A673 (cell line): ENCODE results near the gene ZNF827. TPM values are rescaled to one million over a fixed set of nuclear protein-coding genes. Genes with fewer than 3 reads are reported as not detected.

Experiments used
- BruUV-seq: library from RNA; stranded (reverse); fragments of 400-500 nt; replicated peaks from 2 replicates; lab custom pipeline; 2021; lab: Mats Ljungman, UMichigan
- CTCF ChIA-PET: fragments of 300-600 bp; sonication (Branson Sonifier 250); formaldehyde crosslinking; loops from one replicate; lab custom pipeline; 2022; ENCODE audit warnings: antibody characterized with exemption; lab: Charles Lee
- POLR2A ChIA-PET: fragments of 300-600 bp; sonication (Branson Sonifier 250); formaldehyde crosslinking; loops from one replicate; lab custom pipeline; 2022; ENCODE audit warnings: antibody characterized with exemption; ENCODE audit not compliant: low non-redundant PET; lab: Charles Lee
- DNase-seq: peaks from one replicate; pipeline ENCODE4 v3.0.0-alpha.2; 2015; ENCODE audit warnings: low spot score
- H3K27ac ChIP-seq: fragments of 200-600 bp; sonication (generic); 2 replicates; pipeline ENCODE4 v1.5.1; 2016; ENCODE audit warnings: mixed run types, low read depth, mild to moderate bottlenecking, mixed read lengths, antibody characterized with exemption, low read length; ENCODE audit not compliant: poor library complexity, severe bottlenecking
- H3K27me3 ChIP-seq: fragments of 200-600 bp; sonication (generic); replicated peaks from 2 replicates; pipeline ENCODE4 v1.6.1; 2017; ENCODE audit warnings: mixed run types, low read depth, mild to moderate bottlenecking, mixed read lengths, antibody characterized with exemption, low read length; ENCODE audit not compliant: insufficient read depth, poor library complexity
- H3K36me3 ChIP-seq: fragments of 200-600 bp; sonication (generic); 2 replicates; pipeline ENCODE4 v1.6.1; 2016; ENCODE audit warnings: mixed run types, mild to moderate bottlenecking, mixed read lengths, antibody characterized with exemption, low read length; ENCODE audit not compliant: insufficient read depth, poor library complexity, severe bottlenecking
- H3K4me1 ChIP-seq: fragments of 200-600 bp; sonication (generic); 2 replicates; pipeline ENCODE4 v1.6.1; 2017; ENCODE audit warnings: mixed run types, mild to moderate bottlenecking, mixed read lengths, antibody characterized with exemption, low read length; ENCODE audit not compliant: insufficient read depth, poor library complexity, severe bottlenecking
- H3K4me3 ChIP-seq: fragments of 200-600 bp; sonication (generic); 2 replicates; pipeline ENCODE4 v1.5.1; 2016; ENCODE audit warnings: low read depth, mixed run types, mild to moderate bottlenecking, mixed read lengths, low read length; ENCODE audit not compliant: poor library complexity, severe bottlenecking
- H3K9me3 ChIP-seq: fragments of 200-600 bp; sonication (generic); 2 replicates; pipeline ENCODE4 v1.6.1; 2016; ENCODE audit warnings: mixed run types, low read depth, mild to moderate bottlenecking, mixed read lengths, antibody characterized with exemption, low read length; ENCODE audit not compliant: poor library complexity, severe bottlenecking
- EZH2 ChIP-seq: fragments of 200-600 bp; sonication (generic); IDR thresholded peaks from 2 replicates; pipeline ENCODE4 v1.6.1; 2017; ENCODE audit warnings: borderline replicate concordance, low read depth, mild to moderate bottlenecking, mixed read lengths, antibody characterized with exemption, low read length; ENCODE audit not compliant: poor library complexity, severe bottlenecking
- intact Hi-C: fragments of 100-400 bp; cut with micrococcal nuclease; formaldehyde crosslinking; loops from one replicate; pipeline ENCODE4 v1.10.0; 2022; ENCODE audit not compliant: unreplicated experiment
- total RNA-seq: library from RNA; stranded (reverse); gene quantifications from 2 replicates; pipeline ENCODE4 v1.2.3, GENCODE V29; 2021
- TF ChIP-seq, protein P1 (sequence below): fragments of 300-800, 200-600 bp; sonication (generic); conservative IDR thresholded peaks from 2 replicates; pipeline ENCODE4 v1.5.1; 2017; ENCODE audit warnings: low read depth, mild to moderate bottlenecking, antibody characterized with exemption, low read length, moderate library complexity, mixed read lengths

Gene ZNF827
- total RNA-seq, 1 experiment from 2014 or later: 20.0 TPM

DNA sequence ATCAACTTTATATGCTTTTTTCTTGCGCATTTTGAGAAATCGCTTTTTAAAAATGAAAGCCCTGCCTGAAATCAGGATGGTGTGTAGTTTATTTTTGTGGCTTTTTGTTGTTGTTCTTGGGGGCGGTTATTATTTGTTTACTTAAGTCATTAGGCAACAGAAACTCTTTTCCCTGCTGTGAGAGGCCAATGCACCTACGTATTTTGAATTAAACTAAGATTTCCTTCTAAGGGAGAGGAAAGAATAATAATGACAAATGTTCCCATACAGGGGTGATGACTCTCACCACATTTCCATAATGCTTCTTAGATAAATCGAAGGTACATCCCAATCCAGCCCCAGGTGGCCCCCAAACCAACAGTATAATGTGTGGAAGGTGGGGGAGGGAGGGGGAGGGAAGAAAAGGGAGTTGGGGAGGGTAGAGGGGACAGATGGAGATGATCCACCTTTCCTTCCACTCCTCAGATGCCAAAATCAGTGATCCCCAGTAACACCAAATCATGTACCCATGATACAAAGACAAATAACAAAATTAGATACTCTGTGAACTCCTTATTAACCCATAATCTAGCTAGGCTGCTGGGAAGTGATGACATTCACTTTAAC, 39.6 kb downstream of the ZNF827 start:
- H3K27me3 ChIP-seq: no peaks in the 10 kb centered on the region
- ChIA-PET POLR2A (no interaction called here), CTCF (no interaction called here)
- DNase-seq: no peak
- no TSS peak for BruUV-seq
- peaks cover 18% of the 10 kb centered on the region for H3K4me1 ChIP-seq
- H3K36me3 ChIP-seq: no peaks in the 10 kb centered on the region
- H3K9me3 ChIP-seq: no peaks in the 10 kb centered on the region
- intact Hi-C loops: no loop called here
- TF ChIP-seq, protein P1, sequence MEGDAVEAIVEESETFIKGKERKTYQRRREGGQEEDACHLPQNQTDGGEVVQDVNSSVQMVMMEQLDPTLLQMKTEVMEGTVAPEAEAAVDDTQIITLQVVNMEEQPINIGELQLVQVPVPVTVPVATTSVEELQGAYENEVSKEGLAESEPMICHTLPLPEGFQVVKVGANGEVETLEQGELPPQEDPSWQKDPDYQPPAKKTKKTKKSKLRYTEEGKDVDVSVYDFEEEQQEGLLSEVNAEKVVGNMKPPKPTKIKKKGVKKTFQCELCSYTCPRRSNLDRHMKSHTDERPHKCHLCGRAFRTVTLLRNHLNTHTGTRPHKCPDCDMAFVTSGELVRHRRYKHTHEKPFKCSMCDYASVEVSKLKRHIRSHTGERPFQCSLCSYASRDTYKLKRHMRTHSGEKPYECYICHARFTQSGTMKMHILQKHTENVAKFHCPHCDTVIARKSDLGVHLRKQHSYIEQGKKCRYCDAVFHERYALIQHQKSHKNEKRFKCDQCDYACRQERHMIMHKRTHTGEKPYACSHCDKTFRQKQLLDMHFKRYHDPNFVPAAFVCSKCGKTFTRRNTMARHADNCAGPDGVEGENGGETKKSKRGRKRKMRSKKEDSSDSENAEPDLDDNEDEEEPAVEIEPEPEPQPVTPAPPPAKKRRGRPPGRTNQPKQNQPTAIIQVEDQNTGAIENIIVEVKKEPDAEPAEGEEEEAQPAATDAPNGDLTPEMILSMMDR: no peak
- no peak overlapping the region for H3K4me3 ChIP-seq
- no peak overlapping the region for H3K27ac ChIP-seq

- Histone ChIP-seq H3K4me3 (no peak overlapping the region), H3K4me1 (peaks cover 21% of the 10 kb centered on the region), H3K36me3 (no peaks in the 10 kb centered on the region), H3K9me3 (no peaks in the 10 kb centered on the region), H3K27ac (no peak overlapping the region), H3K27me3 (no peaks in the 10 kb centered on the region)
- DNase-seq: no peak
- intact Hi-C loops: no loop called here
- ChIA-PET POLR2A (no interaction called here), CTCF (no interaction called here)
- TF ChIP-seq EZH2: no peak
- TF ChIP-seq, protein P1: no peak
- no TSS peak for BruUV-seq
Observed at GRCh38 chr4:145898466-145898865, 40.2 kb downstream of the ZNF827 start.

DNA sequence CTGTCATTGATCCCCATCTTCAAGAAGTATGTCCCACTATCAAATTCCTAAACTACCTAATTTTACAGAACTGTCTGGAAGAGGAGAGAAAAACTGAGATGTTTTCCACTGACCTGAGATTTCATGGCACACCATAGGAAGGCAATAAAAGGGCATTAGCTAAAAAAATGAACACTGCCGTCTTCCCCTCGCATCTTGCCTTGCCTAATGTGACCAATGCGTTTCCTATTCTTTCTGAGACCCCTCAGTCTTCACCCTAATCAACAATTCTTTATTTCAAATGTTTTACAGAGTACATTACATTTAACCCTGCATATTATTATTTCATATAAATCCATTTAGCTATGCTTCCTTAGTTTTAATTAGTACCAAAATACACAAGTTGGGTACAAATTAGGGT, 43.6 kb downstream of the ZNF827 start:
- DNase-seq: no peak
- CTCF ChIA-PET: no interaction called here

More for the DNA sequence above, 43.6 kb downstream of the ZNF827 start:
- Histone ChIP-seq H3K4me3 (no peak overlapping the region), H3K4me1 (peaks cover 37% of the 10 kb centered on the region), H3K9me3 (no peaks in the 10 kb centered on the region), H3K27ac (no peak overlapping the region), H3K36me3 (no peaks in the 10 kb centered on the region), H3K27me3 (no peaks in the 10 kb centered on the region)
- POLR2A ChIA-PET: no interaction called here
- TF ChIP-seq, protein P1: no peak
- TF ChIP-seq EZH2: no peak
- BruUV-seq: no TSS peak
- intact Hi-C loops: no loop called here
